SK-N-SH treated with all-trans-retinoic acid at 6 μM for 48 hours (cell line): Measurements from ENCODE around the gene PPP5C.
"Not testable (repeated sequence)": the region's sequence is repeated elsewhere in the genome, so short reads cannot be mapped to it uniquely, and the experiment has no call there.

Experiments used
- ATAC-seq: fragments of 200-7000 bp; cut with Tn5 transposase; 3 replicates; pipeline ENCODE4 v1.9.1; 2020; ENCODE audit warnings: mild to moderate bottlenecking, moderate library complexity
- ARNTL ChIP-seq: fragments of 450-650 bp; formaldehyde crosslinking; IDR thresholded peaks from 2 replicates; pipeline ENCODE4 v1.5.0; 2020; ENCODE audit warnings: low read depth, mild to moderate bottlenecking, moderate library complexity, borderline replicate concordance
- BACH2 ChIP-seq: fragments of 250-450 bp; sonication (Bioruptor Pico); IDR thresholded peaks from 2 replicates; pipeline ENCODE4 v1.9.0; 2021; ENCODE audit warnings: mild to moderate bottlenecking, borderline replicate concordance
- CSDC2 ChIP-seq: fragments of 250-450 bp; sonication (Bioruptor Pico); IDR thresholded peaks from 2 replicates; pipeline ENCODE4 v1.5.0; 2020; ENCODE audit warnings: mild to moderate bottlenecking, moderate library complexity
- CSRNP3 ChIP-seq: fragments of 250-450 bp; sonication (Bioruptor Pico); IDR thresholded peaks from 2 replicates; pipeline ENCODE4 v1.5.1; 2021; ENCODE audit warnings: mild to moderate bottlenecking, moderate library complexity
- ESRRG ChIP-seq: fragments of 250-450 bp; sonication (Bioruptor Pico); IDR thresholded peaks from 2 replicates; pipeline ENCODE4 v1.6.1; 2021; ENCODE audit warnings: mild to moderate bottlenecking
- GLIS3 ChIP-seq: fragments of 250-450 bp; sonication (Bioruptor Pico); IDR thresholded peaks from 2 replicates; pipeline ENCODE4 v1.5.0; 2020; ENCODE audit warnings: mild to moderate bottlenecking, moderate library complexity
- ISL1 ChIP-seq: fragments of 250-450 bp; sonication (Bioruptor Pico); IDR thresholded peaks from 2 replicates; pipeline ENCODE4 v2.1.2; 2022; ENCODE audit warnings: mild to moderate bottlenecking, moderate library complexity
- OSR1 ChIP-seq: fragments of 250-450 bp; sonication (Bioruptor Pico); IDR thresholded peaks from 2 replicates; pipeline ENCODE4 v1.8.0; 2022; ENCODE audit warnings: moderate library complexity, mild to moderate bottlenecking, inconsistent platforms
- PATZ1 ChIP-seq: fragments of 250-450 bp; sonication (Bioruptor Pico); IDR thresholded peaks from 2 replicates; pipeline ENCODE4 v1.8.0; 2020; ENCODE audit warnings: mild to moderate bottlenecking, moderate library complexity, borderline replicate concordance
- POU6F1 ChIP-seq: fragments of 250-450 bp; sonication (Bioruptor Pico); IDR thresholded peaks from 2 replicates; pipeline ENCODE4 v1.8.0; 2021; ENCODE audit warnings: low read depth, mild to moderate bottlenecking, moderate library complexity, borderline replicate concordance
- PPARA ChIP-seq: fragments of 250-450 bp; sonication (Bioruptor Pico); IDR thresholded peaks from 2 replicates; pipeline ENCODE4 v1.5.0; 2020; ENCODE audit warnings: mild to moderate bottlenecking, borderline replicate concordance
- RARB ChIP-seq: fragments of 250-450 bp; sonication (Bioruptor Pico); IDR thresholded peaks from 2 replicates; pipeline ENCODE4 v1.8.0; 2021; ENCODE audit warnings: mild to moderate bottlenecking, moderate library complexity
- SNAI2 ChIP-seq: fragments of 250-450 bp; sonication (Bioruptor Pico); IDR thresholded peaks from 2 replicates; pipeline ENCODE4 v1.5.0; 2020; ENCODE audit warnings: mild to moderate bottlenecking, moderate library complexity
- TCF4 ChIP-seq: fragments of 250-450 bp; sonication (Bioruptor Pico); IDR thresholded peaks from 2 replicates; pipeline ENCODE4 v1.8.0; 2021; ENCODE audit warnings: mild to moderate bottlenecking, moderate library complexity, borderline replicate concordance
- TOX ChIP-seq: fragments of 250-450 bp; sonication (Bioruptor Pico); IDR thresholded peaks from 2 replicates; pipeline ENCODE4 v1.8.0; 2021; ENCODE audit warnings: mild to moderate bottlenecking, moderate library complexity, borderline replicate concordance
- TSHZ2 ChIP-seq: fragments of 250-450 bp; sonication (Bioruptor Pico); IDR thresholded peaks from 2 replicates; pipeline ENCODE4 v1.5.0; 2020; ENCODE audit warnings: mild to moderate bottlenecking, moderate library complexity
- ZC3H10 ChIP-seq: fragments of 250-450 bp; sonication (Bioruptor Pico); IDR thresholded peaks from 2 replicates; pipeline ENCODE4 v1.5.1; 2021; ENCODE audit warnings: mild to moderate bottlenecking, moderate library complexity
- ZFP30 ChIP-seq: fragments of 450-650 bp; formaldehyde crosslinking; IDR thresholded peaks from 2 replicates; pipeline ENCODE4 v1.5.0; 2022; ENCODE audit warnings: mild to moderate bottlenecking, moderate library complexity
- ZNF565 ChIP-seq: fragments of 450-650 bp; formaldehyde crosslinking; conservative IDR thresholded peaks from 2 replicates; pipeline ENCODE4 v1.5.0; 2020; ENCODE audit warnings: low read depth, mild to moderate bottlenecking, moderate library complexity
- ZNF70 ChIP-seq: fragments of 450-650 bp; formaldehyde crosslinking; IDR thresholded peaks from 2 replicates; pipeline ENCODE4 v1.5.0; 2020; ENCODE audit warnings: mild to moderate bottlenecking, moderate library complexity
- ZNF8 ChIP-seq: fragments of 450-650 bp; formaldehyde crosslinking; IDR thresholded peaks from 2 replicates; pipeline ENCODE4 v1.5.0; 2020; ENCODE audit warnings: mild to moderate bottlenecking, moderate library complexity

Gene PPP5C

GRCh38 chr19:46308510-46308909 lies 38.4 kb upstream of the PPP5C start:
- no peak for TF ChIP-seq PPARA (CRISPR knock-in tag)
- no peak for TF ChIP-seq BACH2 (CRISPR knock-in tag)
- no peak for ATAC-seq

- no peak for TF ChIP-seq ISL1
- TF ChIP-seq ZFP30 = no peak
- no peak for TF ChIP-seq PATZ1 (CRISPR knock-in tag)
- TF ChIP-seq ZNF8 (CRISPR knock-in tag) = no peak
- no peak for TF ChIP-seq TOX (CRISPR knock-in tag)
- no peak for TF ChIP-seq RARB
- TF ChIP-seq ZNF70 = no peak
- no peak for TF ChIP-seq CSRNP3 (CRISPR knock-in tag)
- no peak for TF ChIP-seq SNAI2
- no peak for TF ChIP-seq ESRRG (CRISPR knock-in tag)
- TF ChIP-seq OSR1 (CRISPR knock-in tag) = no peak
- no peak for ATAC-seq
Observed at GRCh38 chr19:46309056-46309455, 37.8 kb upstream of the PPP5C start.

- ATAC-seq = no peak
- TF ChIP-seq TOX (CRISPR knock-in tag) (no peak), ZNF70 (no peak), SNAI2 (no peak), ARNTL (CRISPR knock-in tag) (no peak), ISL1 (no peak), ZNF565 (CRISPR knock-in tag) (no peak), BACH2 (CRISPR knock-in tag) (no peak), OSR1 (CRISPR knock-in tag) (no peak), ESRRG (CRISPR knock-in tag) (no peak), PPARA (CRISPR knock-in tag) (no peak), POU6F1 (CRISPR knock-in tag) (no peak), GLIS3 (CRISPR knock-in tag) (no peak), ZC3H10 (CRISPR knock-in tag) (no peak)
Observed at GRCh38 chr19:46311444-46311843, 35.4 kb upstream of the PPP5C start.

GRCh38 chr19:46313540-46314469 lies 33.1 kb upstream of the PPP5C start:
- ATAC-seq = not testable (repeated sequence)

- TF ChIP-seq ESRRG (CRISPR knock-in tag) = no peak
- TF ChIP-seq ISL1 = no peak
- no peak for TF ChIP-seq CSDC2
- TF ChIP-seq PATZ1 (CRISPR knock-in tag) = no peak
- TF ChIP-seq TCF4 (CRISPR knock-in tag) = no peak
- no peak for TF ChIP-seq TSHZ2
- ATAC-seq = no peak
Observed at GRCh38 chr19:46317339-46317738, 29.5 kb upstream of the PPP5C start.
